ENCODE data around the gene CCDC40.

- TF ChIP-seq ZNF217 (CRISPR knock-in tag; IDR thresholded peaks at IDR 0.05) (no peak), JUND (IDR thresholded peaks at IDR 0.05; ENCODE audit: borderline replicate concordance, low read depth, low read length) (no peak), JUND (tag; IDR thresholded peaks at IDR 0.05; ENCODE audit: borderline replicate concordance, low read depth, low read length) (no peak), BACH1 (tag; IDR thresholded peaks at IDR 0.05) (no peak), YBX1 (IDR thresholded peaks at IDR 0.05) (no peak), POLR2AphosphoS5 (IDR thresholded peaks at IDR 0.05; ENCODE audit: control insufficient read depth, insufficient read depth, low read depth, low read length) (no peak), FOXJ3 (CRISPR knock-in tag; IDR thresholded peaks at IDR 0.05) (no peak), ASH1L (IDR thresholded peaks at IDR 0.05; ENCODE audit: borderline replicate concordance, low read depth, partially characterized antibody) (no peak), SRSF1 (IDR thresholded peaks at IDR 0.05; ENCODE audit: low read depth, low read length) (no peak), CTCF (IDR thresholded peaks at IDR 0.05 in 2 of 3, conservative IDR thresholded peaks at IDR 0.05 in 1 of 3; ENCODE audit: insufficient read depth in 2 of 3, low read depth in 1 of 3, low read length in 3 of 3) (no peak), NRF1 (conservative IDR thresholded peaks at IDR 0.05 in 1 of 2, IDR thresholded peaks at IDR 0.05 in 1 of 2) (no peak), NR1H2 (CRISPR knock-in tag; IDR thresholded peaks at IDR 0.05) (no peak), EP300 (IDR thresholded peaks at IDR 0.05; ENCODE audit: low read length) (no peak), JUN (IDR thresholded peaks at IDR 0.05; ENCODE audit: borderline replicate concordance, low read depth, low read length) (no peak), JUN (CRISPR knock-in tag; IDR thresholded peaks at IDR 0.05; ENCODE audit: borderline replicate concordance) (no peak)
Measured at GRCh38 chr17:79997011-79997660, 39.3 kb upstream of the CCDC40 start.

All from K562 (cell line).